ENCODE measurements around the gene PDE11A. TPM values are rescaled to one million over a fixed set of nuclear protein-coding genes. Genes with fewer than 3 reads are reported as not detected.
"Not testable (repeated sequence)": the region's sequence is repeated elsewhere in the genome, so short reads cannot be mapped to it uniquely, and the experiment has no call there.

PDE11A gene
- polyA plus RNA-seq, 1 experiment, result 0.53 TPM

DNA sequence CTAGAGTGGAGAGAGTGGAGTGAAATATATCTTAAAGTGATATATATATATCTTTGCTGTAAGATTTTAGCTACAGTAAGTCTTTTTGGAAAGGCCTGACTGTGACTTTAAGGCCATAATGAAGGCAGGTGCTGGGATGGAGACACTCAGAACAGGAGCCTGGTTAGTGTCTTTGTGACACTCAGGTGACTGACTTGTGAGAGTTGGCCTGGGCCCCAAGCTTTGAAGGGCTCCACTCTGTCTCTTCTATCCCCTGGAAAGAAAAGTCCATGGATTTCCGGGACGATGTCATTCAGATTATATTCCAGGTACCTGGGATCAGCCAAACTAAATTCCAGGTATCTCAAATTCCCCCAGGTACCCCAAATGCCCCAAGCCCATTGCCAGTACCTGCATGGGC, 276.6 kb downstream of the PDE11A start:
- ChIA-PET CTCF (no interaction called here), POLR2A (no interaction called here)
- Histone ChIP-seq H3K36me3 (ENCODE audit: control insufficient read depth, insufficient read depth, low read length) (no peaks in the 10 kb centered on the region), H3K4me3 (ENCODE audit: low read depth, low read length) (no peak overlapping the region), H3K27me3 (ENCODE audit: control insufficient read depth, insufficient read depth, low read length) (no peaks in the 10 kb centered on the region; the same call in 1 of the 2 replicates)
- no peak for TF ChIP-seq CTCF (IDR thresholded peaks at IDR 0.05; ENCODE audit: insufficient read depth, low read depth, low read length)
- no peak for DNase-seq (ENCODE audit: low read depth)

DNA sequence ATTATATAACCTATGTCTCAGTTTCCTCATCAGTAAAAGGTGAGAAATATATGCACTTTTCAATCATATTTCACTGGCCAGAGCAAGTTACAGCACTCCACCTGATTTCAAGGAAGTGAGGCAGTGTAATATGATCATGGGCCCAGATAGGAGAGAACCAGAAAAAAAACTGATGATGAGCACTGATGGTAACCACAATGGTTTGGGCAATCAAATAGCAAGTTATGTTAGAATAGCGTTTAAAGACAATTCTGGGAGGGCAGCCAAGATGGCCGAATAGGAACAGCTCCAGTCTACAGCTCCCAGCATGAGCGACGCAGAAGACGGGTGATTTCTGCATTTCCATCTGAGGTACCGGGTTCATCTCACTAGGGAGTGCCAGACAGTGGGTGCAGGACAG, 287.4 kb downstream of the PDE11A start:
- H3K36me3 ChIP-seq (ENCODE audit: control insufficient read depth, insufficient read depth, low read length); POLR2A ChIA-PET; H3K4me3 ChIP-seq (ENCODE audit: low read depth, low read length); DNase-seq (ENCODE audit: low read depth); H3K27me3 ChIP-seq (ENCODE audit: control insufficient read depth, insufficient read depth, low read length); CTCF ChIA-PET: not testable (repeated sequence)

- H3K27me3 ChIP-seq (ENCODE audit: control insufficient read depth, insufficient read depth, low read length), result no peaks in the 10 kb centered on the region; the same call in 1 of the 2 replicates
- DNase-seq (ENCODE audit: low read depth), result no peak
- CTCF ChIA-PET, result no interaction called here
- POLR2A ChIA-PET, result no interaction called here
- no peak for TF ChIP-seq CTCF (IDR thresholded peaks at IDR 0.05; ENCODE audit: insufficient read depth, low read depth, low read length)
- no peak overlapping the region for H3K4me3 ChIP-seq (ENCODE audit: low read depth, low read length)
- H3K36me3 ChIP-seq (ENCODE audit: control insufficient read depth, insufficient read depth, low read length), result no peaks in the 10 kb centered on the region
Observed at GRCh38 chr2:177784745-177785067, 287.9 kb downstream of the PDE11A start.

- no peaks in the 10 kb centered on the region for H3K36me3 ChIP-seq (ENCODE audit: control insufficient read depth, insufficient read depth, low read length)
- TF ChIP-seq CTCF (IDR thresholded peaks at IDR 0.05; ENCODE audit: insufficient read depth, low read depth, low read length), result no peak
- DNase-seq (ENCODE audit: low read depth), result peak; percentile 66
- ChIA-PET POLR2A (no interaction called here), CTCF (interaction anchor here (1.7 kb wide), 1 partner anchor 10 kb away, joined by 6 read pairs; no protein-coding TSS in a partner anchor)
- no peaks in the 10 kb centered on the region; the same call in 1 of the 2 replicates for H3K27me3 ChIP-seq (ENCODE audit: control insufficient read depth, insufficient read depth, low read length)
- no peak overlapping the region for H3K4me3 ChIP-seq (ENCODE audit: low read depth, low read length)
Observed at GRCh38 chr2:177783835-177784744, 288.5 kb downstream of the PDE11A start.

DNA sequence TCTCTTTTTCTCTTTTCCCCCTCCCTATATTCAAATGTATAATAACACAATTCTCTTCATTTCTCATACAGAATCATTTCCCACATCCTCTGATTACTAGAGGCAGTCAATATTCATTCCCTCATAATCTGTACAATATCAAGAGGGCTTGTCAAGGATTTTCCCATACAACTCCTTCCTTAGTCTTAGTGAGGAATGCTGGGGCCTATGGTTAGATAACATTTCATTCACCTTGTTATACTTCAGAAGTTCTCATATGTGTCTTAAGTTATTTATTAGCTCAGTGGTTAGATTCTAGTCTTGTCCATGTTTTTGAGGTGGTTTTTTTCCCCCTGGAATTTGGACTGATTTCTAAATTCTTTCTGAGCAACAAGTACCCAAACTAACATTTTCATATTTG, 289.5 kb downstream of the PDE11A start:
- H3K36me3 ChIP-seq (ENCODE audit: control insufficient read depth, insufficient read depth, low read length), result no peaks in the 10 kb centered on the region
- H3K4me3 ChIP-seq (ENCODE audit: low read depth, low read length), result no peak overlapping the region
- no peaks in the 10 kb centered on the region; the same call in 1 of the 2 replicates for H3K27me3 ChIP-seq (ENCODE audit: control insufficient read depth, insufficient read depth, low read length)
- no peak for DNase-seq (ENCODE audit: low read depth)
- ChIA-PET CTCF (interaction anchor here (1.7 kb wide), 1 partner anchor 9 kb away, joined by 6 read pairs; no protein-coding TSS in a partner anchor), POLR2A (interaction anchor here (0.5 kb wide), 1 partner anchor 200 kb away, joined by 3 read pairs; no protein-coding TSS in a partner anchor)
- no peak for TF ChIP-seq CTCF (IDR thresholded peaks at IDR 0.05; ENCODE audit: insufficient read depth, low read depth, low read length)

Measured in BJ (cell line).